Breast epithelium (tissue), 4 donors: ENCODE measurements around the gene CCSER1. TPM values are rescaled to one million over a fixed set of nuclear protein-coding genes. Genes with fewer than 3 reads are reported as not detected.
"Not testable (repeated sequence)": the region's sequence is repeated elsewhere in the genome, so short reads cannot be mapped to it uniquely, and the experiment has no call there.

Experiments used
- DNase-seq, 2 donors: peaks; one replicate each; pipeline ENCODE4 v3.0.0-alpha.2; 2019; ENCODE audit warnings: low spot score in 2 of 2
- H3K27ac ChIP-seq, 2 donors: fragments of 200-600 bp; sonication (generic) in 1 of 2; one replicate each; pipeline ENCODE4 v1.5.1; 2016 to 2019; ENCODE audit warnings: mild to moderate bottlenecking in 1 of 2
- H3K27me3 ChIP-seq, 2 donors: fragments of 200-600 bp; sonication (generic) in 1 of 2; one replicate each; pipeline versions ENCODE4 v1.5.1 to v1.6.0; 2017 to 2019; ENCODE audit warnings: control low read depth in 1 of 2, mild to moderate bottlenecking in 1 of 2
- H3K36me3 ChIP-seq: fragments of 200-600 bp; one replicate; pipeline ENCODE4 v1.5.1; 2019
- H3K4me1 ChIP-seq, 2 donors: fragments of 200-600 bp; sonication (generic); one replicate each; pipeline ENCODE4 v1.5.1; 2016 to 2019; ENCODE audit warnings: control low read depth in 1 of 2
- H3K4me3 ChIP-seq, 3 donors: fragments of 200-600 bp; sonication (generic); 1 replicate in 2 of 3; 2 replicates in 1 of 3; pipeline ENCODE4 v1.5.1; 2016 to 2019; ENCODE audit warnings: mild to moderate bottlenecking in 3 of 3, moderate library complexity in 2 of 3
- H3K9me3 ChIP-seq, 2 donors: fragments of 200-600 bp; sonication (generic) in 1 of 2; one replicate each; pipeline ENCODE4 v1.5.1; 2016 to 2019; ENCODE audit warnings: control low read depth in 1 of 2
- POLR2A ChIP-seq: fragments of 450-650 bp; IDR thresholded peaks from one replicate; pipeline ENCODE4 v1.6.1; 2016; ENCODE audit warnings: antibody characterized with exemption, mild to moderate bottlenecking, moderate library complexity
- POLR2AphosphoS5 ChIP-seq, 3 donors: sonication (generic); formaldehyde crosslinking; IDR thresholded peaks; one replicate each; pipeline ENCODE4 v1.6.1; 2017; ENCODE audit warnings: antibody characterized with exemption in 3 of 3
- intact Hi-C: fragments of 100-400 bp; cut with DNase I; formaldehyde crosslinking; loops from one replicate; pipeline ENCODE4 v1.15.1; 2023; ENCODE audit warnings: low total_unique reads
- total RNA-seq, 3 donors: library from RNA; depleted of rRNA; stranded (reverse); fragments of >200 nt; gene quantifications; one replicate each; pipeline ENCODE4 v1.1.0, GENCODE V29; 2016
- TF ChIP-seq, protein P1 (sequence below), 3 donors: fragments of 450-650 bp; IDR thresholded peaks; one replicate each; pipeline ENCODE4 v1.5.1; 2016 to 2017; ENCODE audit warnings: antibody characterized with exemption in 3 of 3, mild to moderate bottlenecking in 3 of 3, moderate library complexity in 3 of 3

Gene CCSER1
- total RNA-seq, 3 donors from 2014 or later = 6.4 to 73.3 (median 55.7) TPM

DNA sequence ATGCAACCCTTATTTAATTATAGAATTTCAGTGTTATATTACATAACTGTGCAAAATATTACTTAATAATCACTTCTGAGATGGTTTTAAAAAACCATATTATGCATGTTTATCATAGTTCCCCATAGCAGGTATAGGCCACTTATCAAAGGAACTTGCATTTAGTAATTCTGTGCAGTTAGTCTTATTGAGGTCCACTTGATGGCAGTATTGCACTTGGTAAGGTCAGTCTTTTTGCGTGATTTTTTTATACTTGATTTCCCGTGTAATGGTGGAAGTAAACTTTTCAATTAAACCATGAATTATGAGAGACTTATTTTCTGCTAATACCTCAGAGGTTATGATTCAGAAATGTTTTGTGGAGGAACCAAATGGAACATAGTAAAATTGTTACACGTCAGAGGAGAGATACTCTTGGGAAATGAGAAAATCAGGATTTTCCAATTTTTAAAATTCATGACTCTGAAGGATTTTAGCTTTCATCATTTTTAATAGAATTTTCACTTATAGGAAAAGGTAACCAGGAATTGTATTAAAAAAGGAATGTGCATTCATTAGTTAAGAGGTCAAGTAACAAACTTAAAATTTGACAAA is 230.0 kb downstream of the CCSER1 start:
- Histone ChIP-seq H3K9me3 (no peaks in the 10 kb centered on the region), H3K36me3 (no peaks in the 10 kb centered on the region), H3K27me3 (no peaks in the 10 kb centered on the region), H3K4me1 (no peaks in the 10 kb centered on the region), H3K4me3 (no peak overlapping the region), H3K27ac (no peak overlapping the region)
- intact Hi-C loops = no loop called here
- TF ChIP-seq POLR2A = no peak
- TF ChIP-seq POLR2AphosphoS5 (IDR thresholded peaks at IDR 0.05) = no peak
- TF ChIP-seq, protein P1, sequence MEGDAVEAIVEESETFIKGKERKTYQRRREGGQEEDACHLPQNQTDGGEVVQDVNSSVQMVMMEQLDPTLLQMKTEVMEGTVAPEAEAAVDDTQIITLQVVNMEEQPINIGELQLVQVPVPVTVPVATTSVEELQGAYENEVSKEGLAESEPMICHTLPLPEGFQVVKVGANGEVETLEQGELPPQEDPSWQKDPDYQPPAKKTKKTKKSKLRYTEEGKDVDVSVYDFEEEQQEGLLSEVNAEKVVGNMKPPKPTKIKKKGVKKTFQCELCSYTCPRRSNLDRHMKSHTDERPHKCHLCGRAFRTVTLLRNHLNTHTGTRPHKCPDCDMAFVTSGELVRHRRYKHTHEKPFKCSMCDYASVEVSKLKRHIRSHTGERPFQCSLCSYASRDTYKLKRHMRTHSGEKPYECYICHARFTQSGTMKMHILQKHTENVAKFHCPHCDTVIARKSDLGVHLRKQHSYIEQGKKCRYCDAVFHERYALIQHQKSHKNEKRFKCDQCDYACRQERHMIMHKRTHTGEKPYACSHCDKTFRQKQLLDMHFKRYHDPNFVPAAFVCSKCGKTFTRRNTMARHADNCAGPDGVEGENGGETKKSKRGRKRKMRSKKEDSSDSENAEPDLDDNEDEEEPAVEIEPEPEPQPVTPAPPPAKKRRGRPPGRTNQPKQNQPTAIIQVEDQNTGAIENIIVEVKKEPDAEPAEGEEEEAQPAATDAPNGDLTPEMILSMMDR (IDR thresholded peaks at IDR 0.05) = peak in 1 of 3 donors; percentile 24
- no peak for DNase-seq

GRCh38 chr4:90375081-90375480 is 247.9 kb downstream of the CCSER1 start:
- no peaks in the 10 kb centered on the region for H3K9me3 ChIP-seq
- no peaks in the 10 kb centered on the region for H3K27me3 ChIP-seq
- no peak overlapping the region for H3K4me3 ChIP-seq
- no peak for TF ChIP-seq POLR2AphosphoS5 (IDR thresholded peaks at IDR 0.05)
- TF ChIP-seq, protein P1 (IDR thresholded peaks at IDR 0.05) = no peak
- intact Hi-C loops = no loop called here
- no peak overlapping the region for H3K27ac ChIP-seq
- no peaks in the 10 kb centered on the region for H3K4me1 ChIP-seq
- H3K36me3 ChIP-seq = no peaks in the 10 kb centered on the region
- DNase-seq = no peak

- intact Hi-C loops = no loop called here
- Histone ChIP-seq H3K4me3 (no peak overlapping the region), H3K27ac (no peak overlapping the region), H3K36me3 (no peaks in the 10 kb centered on the region), H3K4me1 (no peaks in the 10 kb centered on the region), H3K9me3 (no peaks in the 10 kb centered on the region), H3K27me3 (no peaks in the 10 kb centered on the region)
- TF ChIP-seq POLR2A (no peak), POLR2AphosphoS5 (IDR thresholded peaks at IDR 0.05) (no peak)
- TF ChIP-seq, protein P1 (IDR thresholded peaks at IDR 0.05) = no peak
- DNase-seq = no peak
Observed at GRCh38 chr4:90393215-90393614, 266.0 kb downstream of the CCSER1 start.

DNA sequence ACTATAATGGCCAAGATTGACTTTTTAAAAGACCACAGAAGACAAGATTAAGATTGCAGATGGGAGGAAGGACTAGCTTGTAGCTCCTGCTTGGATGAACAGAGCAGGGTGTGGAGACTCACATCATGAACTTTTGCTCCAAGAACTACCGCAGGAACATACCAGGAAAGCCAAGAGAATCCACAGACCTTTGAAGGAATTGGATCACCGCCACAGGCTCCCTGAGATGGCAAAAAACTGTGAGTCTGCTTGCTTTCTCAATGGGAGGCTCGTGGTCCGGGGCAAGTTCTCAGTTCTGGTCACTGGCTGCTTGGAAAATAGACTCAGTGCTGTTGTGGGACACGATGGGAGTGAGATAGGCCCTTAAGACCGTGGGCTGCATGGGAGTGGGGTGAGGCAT is 276.6 kb downstream of the CCSER1 start:
- H3K4me1 ChIP-seq = no peaks in the 10 kb centered on the region
- TF ChIP-seq POLR2AphosphoS5 (IDR thresholded peaks at IDR 0.05) (no peak), POLR2A (no peak)
- TF ChIP-seq, protein P1 (IDR thresholded peaks at IDR 0.05) = no peak

GRCh38 chr4:90407897-90408296 is 280.7 kb downstream of the CCSER1 start:
- not testable (repeated sequence) for H3K4me3 ChIP-seq, H3K9me3 ChIP-seq

More for the DNA sequence above, 276.6 kb downstream of the CCSER1 start:
- no peaks in the 10 kb centered on the region for H3K36me3 ChIP-seq
- no peaks in the 10 kb centered on the region for H3K27me3 ChIP-seq
- no peak for DNase-seq
- no peak overlapping the region for H3K27ac ChIP-seq
- no peak overlapping the region for H3K4me3 ChIP-seq
- H3K9me3 ChIP-seq = no peaks in the 10 kb centered on the region
- intact Hi-C loops = loop anchor here (5.0 kb wide), 1 partner anchor 1994 kb away; no protein-coding TSS in a partner anchor

DNA sequence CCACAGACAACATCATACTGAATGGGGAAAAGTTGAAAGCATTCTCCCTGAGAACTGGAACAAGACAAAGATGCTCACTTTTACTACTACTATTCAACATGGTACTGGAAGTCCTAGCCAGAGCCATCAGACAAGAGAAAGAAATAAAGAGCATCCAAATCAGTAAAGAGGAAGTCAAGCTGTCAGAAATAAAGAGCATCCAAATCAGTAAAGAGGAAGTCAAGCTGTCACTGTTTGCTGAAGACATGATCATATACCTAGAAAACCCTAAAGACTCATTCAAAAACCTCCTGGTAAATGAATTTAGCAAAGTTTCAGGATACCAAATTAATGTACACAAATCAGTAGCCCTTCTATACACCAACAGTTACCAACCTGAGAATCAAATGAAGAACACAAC is 285.6 kb downstream of the CCSER1 start:
- intact Hi-C loops, H3K36me3 ChIP-seq, DNase-seq, H3K9me3 ChIP-seq, H3K27me3 ChIP-seq, H3K4me1 ChIP-seq, H3K27ac ChIP-seq, H3K4me3 ChIP-seq: not testable (repeated sequence)

More at GRCh38 chr4:90407897-90408296, 280.7 kb downstream of the CCSER1 start:
- H3K27ac ChIP-seq, H3K4me1 ChIP-seq, H3K27me3 ChIP-seq, H3K36me3 ChIP-seq, intact Hi-C loops, DNase-seq: not testable (repeated sequence)
